Type B pancreatic cell (in vitro differentiated cells): ENCODE measurements around the gene SUPT3H. TPM values are rescaled to one million over a fixed set of nuclear protein-coding genes. Genes with fewer than 3 reads are reported as not detected.

Experiments
- DNase-seq: peaks from one replicate; pipeline ENCODE4 v3.0.0; 2021; ENCODE audit warnings: mixed read lengths; ENCODE audit not compliant: unreplicated experiment; ENCODE audit errors: extremely low spot score
- H3K27ac Mint-ChIP-seq: 2 replicates; pipeline ENCODE4 v1.8.0; 2021; ENCODE audit warnings: mild to moderate bottlenecking, mixed read lengths
- H3K27me3 Mint-ChIP-seq: 2 replicates; pipeline ENCODE4 v1.8.0; 2021; ENCODE audit warnings: mixed read lengths
- H3K36me3 Mint-ChIP-seq: 2 replicates; pipeline ENCODE4 v1.8.0; 2021; ENCODE audit warnings: mixed read lengths
- H3K4me1 Mint-ChIP-seq: one replicate; pipeline ENCODE4 v1.8.0; 2021; ENCODE audit warnings: mixed read lengths; ENCODE audit not compliant: unreplicated experiment
- H3K4me3 Mint-ChIP-seq: 2 replicates; pipeline ENCODE4 v1.8.0; 2021; ENCODE audit warnings: mild to moderate bottlenecking, mixed read lengths
- H3K9me3 Mint-ChIP-seq: 2 replicates; pipeline ENCODE4 v1.8.0; 2021; ENCODE audit warnings: mixed read lengths
- long read RNA-seq: library from polyadenylated mRNA; unstranded; transcript quantifications from one replicate; pipeline ENCODE4 v2.0.0, GENCODE V29; 2020
- total RNA-seq: library from RNA; stranded (reverse); gene quantifications from 2 replicates; pipeline ENCODE4 v1.2.1, GENCODE V29; 2021; ENCODE audit warnings: low replicate concordance
- TF ChIP-seq, protein P1 (sequence below): fragments of 200-600 bp; sonication (generic); conservative IDR thresholded peaks from 2 replicates; pipeline ENCODE4 v1.5.0; 2021; ENCODE audit warnings: antibody characterized with exemption, mild to moderate bottlenecking

SUPT3H gene
- total RNA-seq, result 8.6 and 18.4 TPM in 2 replicates
- long read RNA-seq, partial matches to known transcripts, result 2 of 6 reads
- long read RNA-seq, other reads (novel, unspliced or antisense), result 4 of 6 reads

GRCh38 chr6:45377554-45378333 is at the start of gene SUPT3H:
SUPT3H (minus strand) TSS chr6:45377934.
- DNase-seq, result peak; percentile 95
- Mint-ChIP-seq H3K4me1 (peaks cover 9% of the 10 kb centered on the region), H3K27ac (peak within 1 kb of the TSS; percentile 100), H3K4me3 (peak within 1 kb of the TSS; percentile 98), H3K9me3 (no peaks in the 10 kb centered on the region), H3K36me3 (no peaks in the 10 kb centered on the region), H3K27me3 (no peaks in the 10 kb centered on the region)
- TF ChIP-seq, protein P1, sequence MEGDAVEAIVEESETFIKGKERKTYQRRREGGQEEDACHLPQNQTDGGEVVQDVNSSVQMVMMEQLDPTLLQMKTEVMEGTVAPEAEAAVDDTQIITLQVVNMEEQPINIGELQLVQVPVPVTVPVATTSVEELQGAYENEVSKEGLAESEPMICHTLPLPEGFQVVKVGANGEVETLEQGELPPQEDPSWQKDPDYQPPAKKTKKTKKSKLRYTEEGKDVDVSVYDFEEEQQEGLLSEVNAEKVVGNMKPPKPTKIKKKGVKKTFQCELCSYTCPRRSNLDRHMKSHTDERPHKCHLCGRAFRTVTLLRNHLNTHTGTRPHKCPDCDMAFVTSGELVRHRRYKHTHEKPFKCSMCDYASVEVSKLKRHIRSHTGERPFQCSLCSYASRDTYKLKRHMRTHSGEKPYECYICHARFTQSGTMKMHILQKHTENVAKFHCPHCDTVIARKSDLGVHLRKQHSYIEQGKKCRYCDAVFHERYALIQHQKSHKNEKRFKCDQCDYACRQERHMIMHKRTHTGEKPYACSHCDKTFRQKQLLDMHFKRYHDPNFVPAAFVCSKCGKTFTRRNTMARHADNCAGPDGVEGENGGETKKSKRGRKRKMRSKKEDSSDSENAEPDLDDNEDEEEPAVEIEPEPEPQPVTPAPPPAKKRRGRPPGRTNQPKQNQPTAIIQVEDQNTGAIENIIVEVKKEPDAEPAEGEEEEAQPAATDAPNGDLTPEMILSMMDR, result peak; percentile 29

DNA sequence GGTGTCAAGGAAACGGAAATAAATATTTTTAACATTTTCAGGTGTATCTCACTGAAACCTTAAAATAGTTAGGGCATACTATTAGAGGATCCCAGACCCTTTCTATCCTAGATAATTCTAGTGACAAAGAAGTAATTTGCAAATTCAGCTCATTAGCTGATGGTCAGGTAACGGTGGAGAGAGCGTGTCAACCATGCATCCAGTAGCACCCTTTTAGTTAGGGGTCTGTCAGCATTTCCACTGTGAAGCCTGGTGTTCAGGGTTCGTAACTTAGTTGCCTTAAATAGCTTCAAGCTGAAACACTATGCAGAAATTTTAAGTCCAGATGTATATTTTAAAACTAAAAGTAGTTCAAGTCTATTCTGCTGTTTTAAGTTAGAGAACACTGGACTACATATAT is 48.5 kb upstream of the SUPT3H start:
- H3K27ac Mint-ChIP-seq, result no peak overlapping the region
- no peaks in the 10 kb centered on the region for H3K9me3 Mint-ChIP-seq
- no peak for DNase-seq
- no peak overlapping the region for H3K4me3 Mint-ChIP-seq
- H3K36me3 Mint-ChIP-seq, result no peaks in the 10 kb centered on the region
- peaks cover 7% of the 10 kb centered on the region for H3K4me1 Mint-ChIP-seq
- peaks cover 63% of the 10 kb centered on the region for H3K27me3 Mint-ChIP-seq
- TF ChIP-seq, protein P1, result no peak

DNA sequence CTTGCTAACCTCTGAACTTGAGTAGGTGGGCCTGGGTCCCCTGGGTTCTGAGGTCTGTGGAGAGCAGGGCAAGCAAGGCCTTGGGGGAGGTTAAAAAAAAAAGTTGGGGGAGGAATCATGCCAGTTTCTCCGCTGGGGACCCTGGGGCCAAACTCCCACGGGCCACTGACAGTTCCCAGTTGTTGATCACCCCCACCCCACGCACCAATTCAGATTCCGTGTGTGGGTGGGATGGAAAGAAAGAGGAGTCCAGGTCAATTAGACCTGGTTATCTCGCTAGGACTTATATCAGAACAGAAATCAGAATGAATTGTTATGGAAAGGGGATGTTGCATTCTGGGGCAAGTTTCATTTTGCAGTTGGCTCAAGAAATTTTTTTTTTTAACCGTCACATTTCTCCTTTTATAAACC is 46.7 kb upstream of the SUPT3H start:
- DNase-seq, result no peak
- Mint-ChIP-seq H3K9me3 (no peaks in the 10 kb centered on the region), H3K27ac (peak overlapping the region; percentile 5), H3K4me3 (peak overlapping the region; percentile 93), H3K4me1 (peaks cover 20% of the 10 kb centered on the region), H3K36me3 (no peaks in the 10 kb centered on the region), H3K27me3 (peaks cover 77% of the 10 kb centered on the region)
- TF ChIP-seq, protein P1, result no peak

- H3K27me3 Mint-ChIP-seq, result peaks cover 78% of the 10 kb centered on the region
- no peak overlapping the region for H3K27ac Mint-ChIP-seq
- H3K9me3 Mint-ChIP-seq, result no peaks in the 10 kb centered on the region
- TF ChIP-seq, protein P1, result no peak
- DNase-seq, result no peak
- no peaks in the 10 kb centered on the region for H3K36me3 Mint-ChIP-seq
- peaks cover 23% of the 10 kb centered on the region for H3K4me1 Mint-ChIP-seq
- H3K4me3 Mint-ChIP-seq, result peak overlapping the region; percentile 93
Observed at GRCh38 chr6:45423824-45424450, 46.2 kb upstream of the SUPT3H start.

DNA sequence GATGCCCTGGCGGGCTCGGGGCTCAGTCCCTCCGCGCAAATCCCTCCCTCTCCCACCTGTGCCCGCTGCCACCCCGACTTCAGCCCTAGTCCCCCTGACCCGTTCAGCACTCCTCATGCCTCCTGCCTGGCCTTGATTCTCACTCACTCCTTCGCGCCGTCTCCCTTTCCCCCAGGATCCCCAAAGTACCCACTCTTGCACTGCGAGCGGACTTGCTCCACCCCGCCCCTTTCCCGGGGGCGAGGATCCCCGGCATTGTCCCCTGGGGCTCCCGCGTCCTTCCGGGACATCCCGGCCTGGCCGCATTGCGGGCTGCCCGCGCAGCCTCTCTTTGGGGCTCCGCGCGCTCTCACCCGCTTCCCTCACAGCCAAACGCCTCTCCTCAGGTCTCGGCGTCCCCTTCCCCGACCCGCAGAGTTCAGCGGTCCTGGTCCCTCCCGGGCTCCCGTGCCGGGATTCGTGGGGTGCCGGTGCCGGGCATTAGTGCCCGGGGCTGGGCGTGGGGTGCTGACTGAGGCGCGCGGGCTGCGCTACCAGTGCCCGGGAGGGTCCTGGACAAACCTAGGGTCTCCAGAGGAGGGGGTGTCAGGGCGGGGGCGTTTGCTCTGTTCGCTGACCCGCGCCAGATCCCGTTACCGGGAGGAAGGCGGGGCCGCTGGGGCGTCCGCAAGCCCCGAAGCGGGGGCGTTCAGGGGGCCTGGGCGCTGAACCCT is 45.5 kb upstream of the SUPT3H start:
- DNase-seq, result peak; percentile 72

More for the DNA sequence above, 45.5 kb upstream of the SUPT3H start:
- H3K4me1 Mint-ChIP-seq, result peaks cover 23% of the 10 kb centered on the region
- peak overlapping the region; percentile 93 for H3K4me3 Mint-ChIP-seq
- peaks cover 78% of the 10 kb centered on the region for H3K27me3 Mint-ChIP-seq
- H3K9me3 Mint-ChIP-seq, result no peaks in the 10 kb centered on the region
- no peaks in the 10 kb centered on the region for H3K36me3 Mint-ChIP-seq
- H3K27ac Mint-ChIP-seq, result peak overlapping the region; percentile 71
- TF ChIP-seq, protein P1, result no peak
